Left colon (tissue), 2 donors: ENCODE results near the gene RBL2. TPM values are rescaled to one million over a fixed set of nuclear protein-coding genes. Genes with fewer than 3 reads are reported as not detected.

Source experiments
- ATAC-seq: fragments of 200-7000 bp; cut with Tn5 transposase; one replicate; pipeline ENCODE4 v1.9.1; 2020; ENCODE audit warnings: mild to moderate bottlenecking, moderate library complexity
- DNase-seq, 2 donors: peaks; one replicate each; pipeline ENCODE4 v3.0.0-alpha.2; 2020
- intact Hi-C, 2 donors: fragments of 100-400 bp; cut with DNase I in 1 of 2; cut with micrococcal nuclease in 1 of 2; formaldehyde crosslinking; loops; one replicate each; pipeline versions ENCODE4 v1.11.2 to v1.14.0; 2022; cut with DNase I, micrococcal nuclease
- total RNA-seq, 2 donors: library from RNA; stranded (reverse); fragmentation: NEBNext Ultra II Directional; extraction: Animal tissue kit (Norgen Biotek cat#: 25700); gene quantifications; one replicate each; pipeline ENCODE4 v1.2.1, GENCODE V29; 2021
- donor health status: DM: no; HTN: no; CAD: no.
- donor health status: DM: yes; HTN: yes; CAD: no.

RBL2 gene
- total RNA-seq, 2 donors from 2014 or later, result 48.5 to 63.2 TPM

DNA sequence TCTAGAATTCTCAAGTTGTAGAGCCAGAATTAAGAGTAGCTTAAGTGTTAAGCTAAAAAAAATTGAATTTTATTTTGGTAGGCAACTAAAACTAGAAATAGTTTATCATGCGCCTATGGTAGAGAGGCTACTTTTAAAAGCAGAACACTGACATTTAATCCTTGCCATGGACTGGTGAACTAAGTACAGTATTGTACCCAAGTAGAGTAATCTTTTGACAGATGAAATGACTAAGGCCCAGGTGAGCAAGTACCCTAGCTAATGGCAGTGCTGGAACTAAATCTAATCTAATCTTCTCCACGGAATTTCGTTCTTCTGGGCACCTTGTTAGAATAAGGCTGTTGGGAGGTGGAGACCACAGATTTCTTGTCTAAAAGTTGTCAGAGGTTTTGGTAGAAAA is 11.8 kb downstream of the RBL2 start:
- ATAC-seq (no peak), DNase-seq (no peak)
- intact Hi-C loops, result loop anchor here in 1 of 2 donors (10.0 kb wide), 1 partner anchor 49 kb away; no protein-coding TSS in a partner anchor

DNA sequence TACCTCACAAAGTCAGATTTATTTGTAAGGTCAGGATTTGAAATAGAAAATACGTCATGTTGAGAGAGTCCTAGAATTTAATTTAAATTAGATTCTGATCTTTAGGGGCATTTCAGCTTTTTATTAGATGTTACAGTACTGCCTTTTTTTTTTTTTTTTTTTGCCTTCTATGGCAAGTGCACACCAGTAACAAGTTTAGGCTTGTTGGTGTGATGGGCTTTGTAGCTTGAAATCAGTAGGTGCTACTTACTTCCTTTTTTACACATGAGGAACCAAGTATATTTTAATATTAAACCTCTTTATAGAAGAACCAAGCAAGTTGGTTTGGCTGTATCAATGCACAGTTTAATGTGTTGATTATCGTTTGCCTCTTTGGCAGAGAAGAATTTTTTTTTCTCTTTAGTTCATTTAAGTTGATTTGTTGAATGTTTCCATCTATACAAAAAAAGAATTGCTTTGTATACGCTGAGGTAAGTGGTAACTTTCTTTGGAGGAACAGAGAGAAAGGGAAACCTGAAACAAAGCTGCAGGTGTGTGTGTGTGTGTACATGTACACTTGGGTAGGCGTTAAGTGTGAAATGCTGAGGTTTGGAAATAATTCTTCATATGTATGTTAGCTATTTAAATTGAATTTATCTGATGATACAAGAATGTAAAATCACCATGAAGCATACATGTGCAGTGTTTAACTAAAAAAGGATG is 15.7 kb downstream of the RBL2 start:
- DNase-seq, result no peak
- ATAC-seq, result no peak
- intact Hi-C loops, result loop anchor here in 1 of 2 donors (10.0 kb wide), 1 partner anchor 45 kb away; no protein-coding TSS in a partner anchor

DNA sequence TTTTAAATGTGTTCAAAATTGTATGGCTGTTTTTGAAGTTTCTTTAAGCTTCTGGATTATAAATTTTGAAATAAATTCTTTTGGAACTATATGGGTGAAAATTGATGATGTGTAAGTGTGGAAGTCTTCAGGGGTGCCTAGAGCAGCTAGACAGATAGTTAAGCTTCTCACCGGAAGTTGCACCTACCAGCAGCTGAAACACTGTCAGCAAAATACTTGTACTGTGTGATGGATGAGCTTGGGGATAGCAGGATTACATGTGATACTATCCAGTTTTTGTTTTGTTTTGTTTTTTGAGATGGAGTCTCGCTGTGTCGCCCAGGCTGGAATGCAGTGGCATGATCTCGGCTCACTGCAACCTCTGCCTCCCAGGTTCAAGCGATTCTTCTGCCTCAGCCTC is 19.7 kb downstream of the RBL2 start:
- ATAC-seq, result no peak
- intact Hi-C loops, result no loop called here
- DNase-seq, result no peak

DNA sequence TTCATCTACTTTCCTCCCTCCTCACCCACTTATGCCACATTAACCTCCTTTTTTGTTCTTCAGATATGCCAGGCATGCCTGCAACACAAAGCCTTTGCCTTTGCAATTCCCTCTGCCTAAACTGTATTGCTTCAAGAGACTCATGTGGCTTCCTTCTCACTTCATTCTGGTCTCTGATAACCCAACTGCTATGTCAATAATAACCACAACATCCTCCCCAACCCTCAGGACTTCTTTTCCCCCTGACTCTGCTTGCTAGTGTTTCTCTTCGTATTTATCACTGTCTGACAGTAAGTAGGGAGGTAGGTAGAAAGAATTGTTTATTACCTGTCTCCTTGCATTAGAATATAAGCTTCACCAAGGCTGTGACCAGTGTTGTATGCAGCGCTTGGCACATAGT is 22.4 kb downstream of the RBL2 start:
- ATAC-seq (peak; percentile 25), DNase-seq (no peak)
- intact Hi-C loops, result no loop called here

DNA sequence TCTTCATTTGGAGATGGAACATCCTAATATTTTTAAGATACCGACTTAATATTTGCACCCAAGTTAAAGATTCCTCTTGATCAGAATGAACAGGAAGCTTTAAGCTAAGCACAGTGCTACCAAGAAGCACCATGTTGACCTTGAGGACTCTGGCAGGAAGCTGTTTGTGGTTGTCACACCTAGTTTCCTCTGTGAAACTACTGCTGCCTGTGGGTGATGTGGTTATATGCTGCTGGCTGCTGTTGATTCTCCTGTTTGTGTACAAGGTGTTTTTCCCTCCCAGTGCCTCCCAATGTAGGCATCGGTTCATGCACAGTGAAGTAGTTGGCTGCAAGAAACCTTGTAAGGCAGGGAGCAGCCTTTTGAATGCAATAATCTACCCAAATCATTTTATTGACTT is 23.4 kb downstream of the RBL2 start:
- intact Hi-C loops, result no loop called here
- ATAC-seq (peak; percentile 95), DNase-seq (peak; percentile 14 to 31)

DNA sequence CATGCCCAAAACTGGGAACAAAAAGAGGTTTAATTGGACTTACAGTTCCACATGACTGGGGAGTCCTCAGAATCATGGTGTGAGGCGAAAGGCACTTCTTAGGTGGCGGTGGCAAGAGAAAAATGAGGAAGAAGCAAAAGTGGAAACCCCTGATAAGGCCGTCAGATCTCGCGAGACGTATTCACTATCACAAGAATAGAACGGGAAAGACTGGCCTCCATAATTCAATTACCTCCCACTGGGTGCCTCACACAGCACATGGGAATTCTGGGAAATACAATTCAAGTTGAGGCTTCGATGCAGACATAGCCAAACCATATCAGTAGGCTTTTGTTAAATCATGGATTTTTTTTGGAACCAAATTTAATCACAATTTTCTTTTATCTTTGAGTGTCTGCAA is 24.4 kb downstream of the RBL2 start:
- DNase-seq, result no peak
- intact Hi-C loops, result no loop called here

DNA sequence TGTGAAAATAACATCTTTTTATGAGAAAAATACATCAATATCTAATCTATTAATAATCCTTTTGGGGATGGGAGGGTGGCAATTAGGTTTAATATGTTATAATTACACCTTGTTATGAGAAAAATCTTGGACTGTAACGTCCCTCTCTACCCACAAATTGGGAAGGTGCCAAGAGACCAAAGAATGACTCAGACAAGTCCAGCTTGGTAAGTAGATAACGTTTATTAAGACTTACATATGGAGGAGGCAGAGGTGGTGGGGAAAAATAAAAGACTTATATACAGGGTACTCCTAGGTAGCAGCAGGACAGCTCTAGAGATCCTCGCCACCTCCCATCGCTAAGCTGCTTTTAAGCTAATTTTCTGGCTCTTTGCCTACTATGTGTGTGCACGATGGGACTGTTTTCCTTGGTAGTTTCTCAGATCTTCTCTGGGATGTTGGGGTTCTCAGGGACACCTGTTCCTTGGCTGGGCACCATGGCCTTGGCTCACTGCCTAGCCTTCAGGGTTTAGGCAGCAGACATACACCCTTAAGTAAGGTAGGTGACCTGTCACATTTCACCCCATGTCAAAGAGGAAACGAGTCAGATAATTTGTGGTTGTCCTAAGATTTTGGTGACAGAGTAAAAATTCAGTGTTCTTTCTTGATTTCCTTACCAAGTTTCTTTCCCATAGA is 31.5 kb downstream of the RBL2 start:
- DNase-seq, result no peak
- intact Hi-C loops, result no loop called here
- no peak for ATAC-seq

More for the DNA sequence above, 24.4 kb downstream of the RBL2 start:
- ATAC-seq, result no peak

DNA sequence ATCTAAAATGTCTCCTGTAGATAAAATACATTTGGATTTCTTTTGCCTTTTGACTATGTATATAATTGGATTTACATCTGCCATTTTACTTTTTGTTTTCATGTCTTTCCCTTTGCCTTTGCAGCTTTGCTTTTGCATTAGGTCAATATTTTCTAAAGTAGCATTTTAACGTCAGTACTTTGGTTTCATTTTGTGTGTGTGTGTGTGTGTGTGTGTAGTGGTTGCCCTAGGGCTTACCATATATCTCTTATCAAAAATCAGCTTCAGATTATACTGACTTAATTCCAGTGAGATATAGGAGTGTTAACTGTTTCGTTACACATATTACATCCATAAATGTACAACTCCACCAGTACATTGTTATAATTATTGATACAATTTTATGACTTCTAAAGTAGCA is 42.6 kb downstream of the RBL2 start:
- ATAC-seq, result no peak
- no peak for DNase-seq
- intact Hi-C loops, result no loop called here

DNA sequence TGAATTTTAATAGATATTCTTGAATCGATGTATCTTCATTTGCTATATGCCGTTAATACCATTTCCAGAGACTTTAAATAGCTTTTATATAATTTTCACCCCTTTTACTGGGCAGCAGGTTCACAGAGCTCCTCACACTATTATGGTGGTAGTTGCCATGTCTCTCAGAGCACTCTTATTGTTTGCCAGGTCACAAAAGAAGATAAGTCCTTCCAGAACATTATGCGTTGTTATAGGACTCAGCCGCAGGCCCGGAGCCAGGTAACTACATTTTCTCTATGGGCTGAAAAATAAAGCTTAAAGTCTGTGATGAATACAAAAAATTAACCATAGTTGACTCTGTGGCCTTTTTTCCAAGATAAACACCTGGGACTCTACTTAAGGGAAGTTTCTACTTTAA is 44.7 kb downstream of the RBL2 start:
- intact Hi-C loops, result no loop called here
- ATAC-seq (no peak), DNase-seq (no peak)

DNA sequence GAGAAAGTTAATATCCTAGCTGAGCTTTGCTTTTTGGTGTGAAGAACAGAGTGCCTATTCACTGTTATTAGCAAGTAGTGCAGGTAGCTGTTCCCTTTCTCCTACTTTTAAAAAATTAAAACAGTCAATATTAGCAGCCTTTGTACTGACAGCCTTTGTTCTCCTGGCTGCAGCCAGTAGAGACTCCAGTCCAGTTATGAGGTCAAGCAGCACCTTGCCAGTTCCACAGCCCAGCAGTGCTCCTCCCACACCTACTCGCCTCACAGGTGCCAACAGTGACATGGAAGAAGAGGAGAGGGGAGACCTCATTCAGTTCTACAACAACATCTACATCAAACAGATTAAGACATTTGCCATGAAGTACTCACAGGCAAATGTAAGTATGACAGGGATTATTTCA is 46.1 kb downstream of the RBL2 start:
- DNase-seq, result no peak
- ATAC-seq, result no peak
- intact Hi-C loops, result no loop called here

DNA sequence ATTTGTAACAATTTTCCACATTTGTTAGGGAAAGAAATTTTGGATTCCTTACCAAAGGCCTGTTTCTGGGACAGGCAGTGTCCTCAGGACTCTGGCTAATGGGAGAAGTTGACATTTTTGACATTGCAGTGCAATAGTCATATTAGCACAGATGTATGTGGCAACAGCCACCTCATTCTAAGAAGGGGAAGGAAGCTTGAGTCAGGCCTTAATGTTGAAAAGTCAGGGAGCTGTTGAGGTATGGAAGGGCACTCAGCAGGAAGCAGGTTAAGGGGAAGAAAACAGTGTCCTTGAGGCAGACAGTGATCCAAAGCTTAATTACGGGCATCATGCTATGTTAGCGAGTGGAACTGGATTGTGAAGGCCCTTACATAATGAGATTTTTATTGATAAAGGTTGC is 47.9 kb downstream of the RBL2 start:
- DNase-seq (no peak), ATAC-seq (no peak)
- intact Hi-C loops, result no loop called here

DNA sequence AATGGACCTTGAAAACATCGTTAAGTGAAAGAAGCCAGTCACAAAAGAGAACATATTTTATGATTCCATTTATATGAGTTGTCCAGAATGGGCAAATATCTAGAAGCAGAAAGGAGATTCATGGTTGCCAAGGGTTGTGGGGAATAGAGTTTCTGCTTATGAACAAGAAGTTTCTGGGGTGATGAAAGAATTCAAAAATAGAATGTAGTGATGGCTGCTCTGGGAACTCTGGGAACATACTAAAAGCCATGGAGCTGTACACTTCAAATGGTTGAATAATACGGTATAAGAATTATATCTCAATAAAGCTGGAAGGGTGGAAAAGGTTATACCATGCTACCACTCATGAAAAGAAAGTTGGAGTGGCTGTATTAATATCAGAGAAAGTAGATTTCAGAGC is 50.3 kb downstream of the RBL2 start:
- intact Hi-C loops, result no loop called here
- DNase-seq, result no peak
- ATAC-seq, result no peak

DNA sequence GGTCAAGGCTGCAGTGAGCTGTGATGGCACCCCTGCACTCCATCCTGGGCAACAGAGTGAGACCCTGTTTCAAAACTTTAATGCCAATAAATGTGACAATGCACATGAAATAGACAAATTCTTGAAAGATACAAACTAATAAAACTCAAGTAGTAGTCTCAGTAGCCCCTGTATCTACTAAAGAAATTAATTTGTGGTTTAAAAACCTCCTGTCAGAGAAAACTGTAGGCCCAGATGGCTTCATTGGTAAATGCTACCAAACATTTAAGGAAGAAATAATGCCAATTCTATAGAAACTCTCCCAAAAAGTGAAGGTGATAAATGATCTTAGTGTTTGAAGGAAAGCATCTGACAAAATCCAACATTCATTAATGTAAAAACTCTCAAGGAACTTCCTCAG is 52.0 kb downstream of the RBL2 start:
- intact Hi-C loops, result no loop called here
- ATAC-seq, result no peak

DNA sequence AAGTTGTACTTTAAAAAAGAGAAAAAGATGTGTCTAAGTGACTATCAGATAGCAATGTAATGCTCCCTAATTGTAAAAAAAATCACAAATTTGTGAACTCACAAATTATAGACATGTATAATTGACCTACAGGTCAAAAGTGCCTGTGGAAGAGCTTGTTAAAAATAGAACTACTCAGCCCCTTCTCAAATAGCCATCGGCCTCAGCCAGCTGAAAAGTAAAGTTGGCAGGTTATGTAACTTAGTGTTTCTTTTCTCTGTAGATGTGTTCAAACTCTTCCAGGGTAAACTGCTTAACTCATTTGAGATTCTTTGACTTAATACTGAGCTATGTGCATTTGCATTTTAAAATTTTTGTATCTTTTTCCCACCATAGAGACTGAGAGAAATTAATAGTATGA is 55.5 kb downstream of the RBL2 start:
- DNase-seq, result no peak
- ATAC-seq, result no peak
- intact Hi-C loops, result loop anchor here in 1 of 2 donors (10.0 kb wide), 1 partner anchor 45 kb away; no protein-coding TSS in a partner anchor

More for the DNA sequence above, 52.0 kb downstream of the RBL2 start:
- DNase-seq, result no peak

DNA sequence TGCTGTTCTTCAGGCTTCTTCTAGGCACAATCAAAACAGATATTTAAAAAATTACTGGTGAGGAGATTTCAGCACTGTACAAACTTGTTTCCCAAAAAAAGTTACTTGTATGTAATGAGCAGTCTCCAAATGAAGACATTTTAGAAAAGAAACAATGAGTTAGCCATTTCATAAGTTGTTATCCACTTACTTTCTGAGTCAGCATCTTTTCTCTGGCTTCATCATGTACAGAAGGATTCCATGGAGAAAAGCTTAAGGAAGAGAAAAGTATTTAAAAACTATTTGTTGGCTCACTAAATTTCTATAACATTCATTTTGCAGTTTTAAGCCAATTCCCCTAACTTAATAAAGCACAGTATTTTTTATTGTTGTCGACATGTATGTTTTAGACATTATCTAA is 58.2 kb downstream of the RBL2 start:
- no peak for ATAC-seq
- no peak for DNase-seq
- intact Hi-C loops, result loop anchor here in 1 of 2 donors (10.0 kb wide), 1 partner anchor 48 kb away; no protein-coding TSS in a partner anchor

DNA sequence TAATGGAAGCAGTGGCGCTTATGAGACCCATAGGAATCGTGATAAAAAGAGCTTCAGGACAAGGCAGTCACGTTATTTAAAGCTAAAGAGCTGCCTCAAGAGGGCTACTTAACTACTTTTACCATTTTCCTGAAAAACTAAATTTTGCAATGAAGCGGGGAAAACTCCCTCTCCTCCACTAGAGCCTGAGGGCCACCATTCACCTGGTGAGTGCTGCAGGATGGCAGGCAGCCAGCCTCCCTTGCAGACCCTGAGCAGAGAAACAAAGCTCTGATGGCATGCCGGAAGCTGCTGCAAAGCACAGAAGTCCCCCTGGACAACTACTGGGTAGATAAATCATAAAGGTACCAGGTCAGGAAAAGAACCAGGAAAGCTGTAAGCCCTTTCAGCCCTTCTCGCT is 60.4 kb downstream of the RBL2 start:
- ATAC-seq (no peak), DNase-seq (no peak)
- intact Hi-C loops, result loop anchor here in 1 of 2 donors (10.0 kb wide), 1 partner anchor 50 kb away; no protein-coding TSS in a partner anchor

DNA sequence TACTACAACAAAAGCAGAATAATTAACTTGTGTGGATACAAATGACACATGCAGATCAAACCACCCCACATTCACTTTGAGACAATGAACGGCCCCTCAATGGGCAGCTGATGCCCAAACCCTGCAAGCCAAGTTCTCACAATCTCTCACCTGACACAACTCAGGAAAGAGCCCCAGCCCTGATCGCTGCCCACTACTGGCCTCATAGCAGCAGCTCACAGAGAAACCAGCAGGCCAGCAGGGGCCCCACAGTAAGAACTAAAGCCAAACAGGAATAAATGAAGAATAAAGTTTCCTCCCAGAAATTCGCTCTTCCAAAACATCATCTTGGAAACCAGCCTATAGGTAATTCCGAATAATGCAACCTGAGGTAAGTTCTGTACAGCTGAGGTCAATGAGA is 61.1 kb downstream of the RBL2 start:
- intact Hi-C loops, result loop anchor here in 1 of 2 donors (10.0 kb wide), 1 partner anchor 51 kb away; no protein-coding TSS in a partner anchor
- no peak for ATAC-seq

DNA sequence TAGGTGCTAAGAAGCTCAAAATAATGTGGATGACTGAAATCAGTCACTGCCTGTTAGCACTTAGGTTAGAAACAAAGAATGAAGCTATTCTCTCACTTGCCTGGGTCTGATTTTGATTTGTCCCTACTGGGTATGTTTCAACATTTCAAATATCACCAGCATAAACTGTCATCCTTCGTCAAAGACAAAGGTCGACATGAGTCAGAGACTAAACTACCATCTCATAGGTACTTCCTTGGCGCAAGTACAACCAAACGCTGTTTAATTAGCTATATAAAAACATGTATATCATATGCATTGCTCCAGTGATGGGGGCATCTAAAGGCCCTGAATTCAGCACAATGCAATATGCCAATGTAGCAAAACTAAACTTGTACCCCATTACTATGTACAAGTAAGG is 64.7 kb downstream of the RBL2 start:
- intact Hi-C loops, result loop anchor here in 1 of 2 donors (10.0 kb wide), 1 partner anchor 54 kb away; no protein-coding TSS in a partner anchor
- DNase-seq, result no peak

More for the DNA sequence above, 61.1 kb downstream of the RBL2 start:
- no peak for DNase-seq

DNA sequence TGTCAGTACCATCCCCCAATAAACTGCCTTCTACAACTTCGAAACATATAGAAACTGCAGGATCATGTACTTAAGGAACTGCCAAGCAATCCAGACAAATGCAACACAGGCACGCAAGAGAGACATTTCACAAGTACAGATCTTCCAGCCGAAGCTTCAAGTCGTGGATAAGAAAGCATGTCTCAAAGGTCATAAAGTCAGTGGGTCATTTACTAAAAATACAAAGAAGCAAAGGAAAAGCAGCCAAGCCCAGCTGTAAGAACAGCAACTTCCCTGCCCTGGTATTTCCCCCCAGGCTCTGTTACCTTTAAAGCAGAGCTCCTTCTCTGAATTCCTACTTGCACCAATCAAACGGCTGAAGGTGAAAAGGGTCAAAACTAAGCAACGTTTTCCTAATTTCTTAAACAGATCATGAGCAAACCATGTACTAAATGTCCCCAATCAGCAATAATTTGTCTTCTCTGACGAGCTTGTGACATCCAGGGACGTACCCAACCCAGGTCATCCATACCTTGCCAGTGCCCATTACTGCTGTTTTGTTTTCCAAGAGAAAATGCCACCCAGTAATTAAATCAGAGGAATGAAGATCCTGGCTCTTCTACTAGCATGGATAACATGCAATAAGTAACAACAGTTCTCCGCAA is 67.1 kb downstream of the RBL2 start:
- no peak for ATAC-seq
- no peak for DNase-seq
- intact Hi-C loops, result no loop called here

More for the DNA sequence above, 64.7 kb downstream of the RBL2 start:
- peak; percentile 27 for ATAC-seq
